Peyer's patch (tissue), 4 donors: Measurements from ENCODE around the gene COL11A2.

Source experiments
- POLR2A ChIP-seq, 2 donors: fragments of 450-650 bp; IDR thresholded peaks; one replicate each; pipeline ENCODE4 v1.5.1; 2017; ENCODE audit warnings: antibody characterized with exemption in 2 of 2, mild to moderate bottlenecking in 2 of 2, moderate library complexity in 2 of 2
- TF ChIP-seq, protein P1 (sequence below), 6 experiments: fragments of 450-650 bp in 4 of 6; fragments of 200-600 bp in 2 of 6; sonication (generic) in 1 of 6; IDR thresholded peaks; one replicate each; pipeline ENCODE4 v1.5.1; 2017 to 2019; ENCODE audit warnings: antibody characterized with exemption in 6 of 6, mild to moderate bottlenecking in 3 of 6, moderate library complexity in 1 of 6

- TF ChIP-seq, protein P1, sequence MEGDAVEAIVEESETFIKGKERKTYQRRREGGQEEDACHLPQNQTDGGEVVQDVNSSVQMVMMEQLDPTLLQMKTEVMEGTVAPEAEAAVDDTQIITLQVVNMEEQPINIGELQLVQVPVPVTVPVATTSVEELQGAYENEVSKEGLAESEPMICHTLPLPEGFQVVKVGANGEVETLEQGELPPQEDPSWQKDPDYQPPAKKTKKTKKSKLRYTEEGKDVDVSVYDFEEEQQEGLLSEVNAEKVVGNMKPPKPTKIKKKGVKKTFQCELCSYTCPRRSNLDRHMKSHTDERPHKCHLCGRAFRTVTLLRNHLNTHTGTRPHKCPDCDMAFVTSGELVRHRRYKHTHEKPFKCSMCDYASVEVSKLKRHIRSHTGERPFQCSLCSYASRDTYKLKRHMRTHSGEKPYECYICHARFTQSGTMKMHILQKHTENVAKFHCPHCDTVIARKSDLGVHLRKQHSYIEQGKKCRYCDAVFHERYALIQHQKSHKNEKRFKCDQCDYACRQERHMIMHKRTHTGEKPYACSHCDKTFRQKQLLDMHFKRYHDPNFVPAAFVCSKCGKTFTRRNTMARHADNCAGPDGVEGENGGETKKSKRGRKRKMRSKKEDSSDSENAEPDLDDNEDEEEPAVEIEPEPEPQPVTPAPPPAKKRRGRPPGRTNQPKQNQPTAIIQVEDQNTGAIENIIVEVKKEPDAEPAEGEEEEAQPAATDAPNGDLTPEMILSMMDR (IDR thresholded peaks at IDR 0.05), result peak; percentile 22 to 72 (median 60)
- no peak for TF ChIP-seq POLR2A (IDR thresholded peaks at IDR 0.05)
These were observed 5.3 kb upstream of the COL11A2 start for GRCh38 chr6:33197431-33198048.
